Mucosa of descending colon (tissue), 3 donors: ENCODE data around the gene COL5A1. TPM values are rescaled to one million over a fixed set of nuclear protein-coding genes. Genes with fewer than 3 reads are reported as not detected.

Experiments
- ATAC-seq: fragments of 200-7000 bp; cut with Tn5 transposase; one replicate; pipeline ENCODE4 v1.9.1; 2020; ENCODE audit warnings: mild to moderate bottlenecking, moderate library complexity
- DNase-seq, 3 donors: peaks; one replicate each; pipeline ENCODE4 v3.0.0-alpha.2; 2020
- H3K36me3 ChIP-seq: fragments of 200-600 bp; one replicate; pipeline ENCODE4 v1.8.0; 2021; ENCODE audit warnings: low read depth, mild to moderate bottlenecking
- H3K4me1 ChIP-seq: fragments of 200-600 bp; one replicate; pipeline ENCODE4 v1.8.0; 2021; ENCODE audit warnings: low read depth, mild to moderate bottlenecking
- H3K4me3 ChIP-seq: fragments of 200-600 bp; one replicate; pipeline ENCODE4 v1.8.0; 2021; ENCODE audit warnings: mild to moderate bottlenecking
- H3K9me3 ChIP-seq: fragments of 200-600 bp; one replicate; pipeline ENCODE4 v1.8.0; 2021; ENCODE audit warnings: mild to moderate bottlenecking
- intact Hi-C, 2 donors: fragments of 100-400 bp; cut with DNase I in 1 of 2; cut with micrococcal nuclease in 1 of 2; formaldehyde crosslinking; loops; one replicate each; pipeline versions ENCODE4 v1.11.0 to v1.11.1; 2022; cut with DNase I, micrococcal nuclease
- total RNA-seq, 3 donors: library from RNA; stranded (reverse); fragmentation: NEBNext Ultra II Directional in 2 of 3; extraction: Animal tissue kit (Norgen Biotek cat#: 25700) in 2 of 3; gene quantifications; one replicate each; pipeline versions ENCODE4 v1.2.1 to v1.2.4, GENCODE V29; 2021 to 2023
- TF ChIP-seq, protein P1 (sequence below): fragments of 200-600 bp; IDR thresholded peaks from one replicate; pipeline ENCODE4 v1.8.0; 2022; ENCODE audit warnings: antibody characterized with exemption, mild to moderate bottlenecking
- donor health status: DM: no; HTN: no; CAD: no; lungs with moderate emphysema.
- donor health status: DM: no; HTN: no; CAD: no.
- donor health status: DM: no; HTN: yes; CAD: no.

COL5A1 gene
- total RNA-seq, 3 donors from 2014 or later: 8.6 to 62.3 (median 22.2) TPM

GRCh38 chr9:134863306-134863902 is 221.8 kb downstream of the COL5A1 start:
- ATAC-seq (no peak), DNase-seq (no peak)
- TF ChIP-seq, protein P1, sequence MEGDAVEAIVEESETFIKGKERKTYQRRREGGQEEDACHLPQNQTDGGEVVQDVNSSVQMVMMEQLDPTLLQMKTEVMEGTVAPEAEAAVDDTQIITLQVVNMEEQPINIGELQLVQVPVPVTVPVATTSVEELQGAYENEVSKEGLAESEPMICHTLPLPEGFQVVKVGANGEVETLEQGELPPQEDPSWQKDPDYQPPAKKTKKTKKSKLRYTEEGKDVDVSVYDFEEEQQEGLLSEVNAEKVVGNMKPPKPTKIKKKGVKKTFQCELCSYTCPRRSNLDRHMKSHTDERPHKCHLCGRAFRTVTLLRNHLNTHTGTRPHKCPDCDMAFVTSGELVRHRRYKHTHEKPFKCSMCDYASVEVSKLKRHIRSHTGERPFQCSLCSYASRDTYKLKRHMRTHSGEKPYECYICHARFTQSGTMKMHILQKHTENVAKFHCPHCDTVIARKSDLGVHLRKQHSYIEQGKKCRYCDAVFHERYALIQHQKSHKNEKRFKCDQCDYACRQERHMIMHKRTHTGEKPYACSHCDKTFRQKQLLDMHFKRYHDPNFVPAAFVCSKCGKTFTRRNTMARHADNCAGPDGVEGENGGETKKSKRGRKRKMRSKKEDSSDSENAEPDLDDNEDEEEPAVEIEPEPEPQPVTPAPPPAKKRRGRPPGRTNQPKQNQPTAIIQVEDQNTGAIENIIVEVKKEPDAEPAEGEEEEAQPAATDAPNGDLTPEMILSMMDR: no peak
- Histone ChIP-seq H3K4me1 (no peaks in the 10 kb centered on the region), H3K4me3 (no peak overlapping the region), H3K36me3 (no peaks in the 10 kb centered on the region), H3K9me3 (no peaks in the 10 kb centered on the region)
- intact Hi-C loops: no loop called here

GRCh38 chr9:134863941-134864820 is 222.6 kb downstream of the COL5A1 start:
- DNase-seq: no peak
- no peaks in the 10 kb centered on the region for H3K36me3 ChIP-seq
- H3K4me1 ChIP-seq: no peaks in the 10 kb centered on the region
- H3K4me3 ChIP-seq: no peak overlapping the region
- intact Hi-C loops: no loop called here
- no peaks in the 10 kb centered on the region for H3K9me3 ChIP-seq
- ATAC-seq: no peak
- TF ChIP-seq, protein P1: no peak

- intact Hi-C loops: no loop called here
- no peaks in the 10 kb centered on the region for H3K4me1 ChIP-seq
- TF ChIP-seq, protein P1: no peak
These were observed 223.2 kb downstream of the COL5A1 start for GRCh38 chr9:134864821-134865190.

GRCh38 chr9:134867917-134868750 is 226.5 kb downstream of the COL5A1 start:
- intact Hi-C loops: no loop called here
- H3K4me1 ChIP-seq: no peaks in the 10 kb centered on the region

More at GRCh38 chr9:134864821-134865190, 223.2 kb downstream of the COL5A1 start:
- Histone ChIP-seq H3K4me3 (no peak overlapping the region), H3K36me3 (no peaks in the 10 kb centered on the region), H3K9me3 (no peaks in the 10 kb centered on the region)
- DNase-seq: no peak
- ATAC-seq: no peak

More at GRCh38 chr9:134867917-134868750, 226.5 kb downstream of the COL5A1 start:
- ATAC-seq (no peak), DNase-seq (no peak)
- Histone ChIP-seq H3K4me3 (no peak overlapping the region), H3K36me3 (no peaks in the 10 kb centered on the region), H3K9me3 (no peaks in the 10 kb centered on the region)
- TF ChIP-seq, protein P1: no peak
